ENCODE measurements around the gene INO80B.

- TF ChIP-seq CTCF (optimal IDR thresholded peaks at IDR 0.05 in 1 of 3, IDR thresholded peaks at IDR 0.05 in 1 of 3, conservative IDR thresholded peaks at IDR 0.05 in 1 of 3; ENCODE audit: extremely low read depth in 1 of 3, insufficient read depth in 2 of 3, low read length in 3 of 3) (no peak), EZH2 (IDR thresholded peaks at IDR 0.05; ENCODE audit: low read length) (no peak)
Measured at GRCh38 chr2:74496997-74497776, 42.3 kb downstream of the INO80B start.

Data from keratinocyte (primary cell).